GM11168 (cell line): ENCODE data around the gene RHBDL3.

Experiments used
- in situ Hi-C: fragments of 300-500 bp; cut with MboI; formaldehyde crosslinking; loops from one replicate; pipeline ENCODE4 v1.12.0; 2022; ENCODE audit warnings: low sequenced_read_pairs; ENCODE audit not compliant: unreplicated experiment

Gene RHBDL3

GRCh38 chr17:32266051-32266388 lies 388 bp downstream of the RHBDL3 start:
- in situ Hi-C loops, result loop anchor here (10.0 kb wide), 1 partner anchor 49 kb away; no protein-coding TSS in a partner anchor

- in situ Hi-C loops, result loop anchor here (10.0 kb wide), 1 partner anchor 48 kb away; no protein-coding TSS in a partner anchor
Measured at GRCh38 chr17:32266389-32267301, 1.0 kb downstream of the RHBDL3 start.

- in situ Hi-C loops, result loop anchor here (10.0 kb wide), 1 partner anchor 47 kb away; no protein-coding TSS in a partner anchor
Measured at GRCh38 chr17:32267690-32268205, 2.1 kb downstream of the RHBDL3 start.

GRCh38 chr17:32268734-32269288 lies 3.2 kb downstream of the RHBDL3 start:
- in situ Hi-C loops, result loop anchor here (10.0 kb wide), 1 partner anchor 46 kb away; no protein-coding TSS in a partner anchor

GRCh38 chr17:32269377-32269776 lies 3.7 kb downstream of the RHBDL3 start:
- in situ Hi-C loops, result loop anchor here (10.0 kb wide), 1 partner anchor 45 kb away; no protein-coding TSS in a partner anchor

GRCh38 chr17:32271844-32272243 lies 6.2 kb downstream of the RHBDL3 start:
- in situ Hi-C loops, result no loop called here

GRCh38 chr17:32274101-32274500 lies 8.5 kb downstream of the RHBDL3 start:
- in situ Hi-C loops, result no loop called here

GRCh38 chr17:32274643-32275042 lies 9.0 kb downstream of the RHBDL3 start:
- in situ Hi-C loops, result no loop called here

- in situ Hi-C loops, result no loop called here
Measured at GRCh38 chr17:32275060-32276042, 9.7 kb downstream of the RHBDL3 start.

- in situ Hi-C loops, result no loop called here
Measured at GRCh38 chr17:32276171-32276601, 10.6 kb downstream of the RHBDL3 start.

- in situ Hi-C loops, result no loop called here
Measured at GRCh38 chr17:32277284-32277683, 11.7 kb downstream of the RHBDL3 start.

- in situ Hi-C loops, result no loop called here
Measured at GRCh38 chr17:32278815-32279214, 13.2 kb downstream of the RHBDL3 start.

GRCh38 chr17:32279891-32280716 lies 14.5 kb downstream of the RHBDL3 start:
- in situ Hi-C loops, result no loop called here

GRCh38 chr17:32281011-32281451 lies 15.4 kb downstream of the RHBDL3 start:
- in situ Hi-C loops, result no loop called here

GRCh38 chr17:32283745-32284201 lies 18.1 kb downstream of the RHBDL3 start:
- in situ Hi-C loops, result no loop called here

- in situ Hi-C loops, result no loop called here
Measured at GRCh38 chr17:32285306-32285705, 19.7 kb downstream of the RHBDL3 start.

GRCh38 chr17:32285746-32286517 lies 20.3 kb downstream of the RHBDL3 start:
- in situ Hi-C loops, result no loop called here

- in situ Hi-C loops, result no loop called here
Measured at GRCh38 chr17:32286518-32286900, 20.9 kb downstream of the RHBDL3 start.
